IMR-90 (cell line): ENCODE measurements around the gene MAPRE2. TPM values are rescaled to one million over a fixed set of nuclear protein-coding genes. Genes with fewer than 3 reads are reported as not detected.

Source experiments
- ATAC-seq: fragments of 200-7000 bp; cut with Tn5 transposase; 2 replicates; pipeline ENCODE4 v1.9.1; 2020; ENCODE audit warnings: low read depth, mild to moderate bottlenecking, moderate library complexity
- BruUV-seq: library from RNA; stranded (reverse); fragments of 400-500 nt; replicated peaks from 2 replicates; lab custom pipeline; 2021; lab: Mats Ljungman, UMichigan
- CTCF ChIA-PET: fragments of 300-600 bp; formaldehyde crosslinking; extraction: SDS; loops from one replicate; lab custom pipeline; 2021; ENCODE audit warnings: antibody characterized with exemption; lab: Yijun Ruan, JAX
- POLR2A ChIA-PET: fragments of 300-600 bp; sonication (Branson Sonifier 250); formaldehyde crosslinking; loops from one replicate; lab custom pipeline; 2022; ENCODE audit warnings: antibody characterized with exemption; ENCODE audit not compliant: unreplicated experiment; lab: Charles Lee
- DNase-seq: peaks from one replicate; pipeline ENCODE4 v3.0.0; 2013
- H2AFZ ChIP-seq: replicated peaks from 2 replicates; pipeline ENCODE3; 2013; ENCODE audit warnings: low read length, mild to moderate bottlenecking; ENCODE audit not compliant: poor library complexity
- H2AK5ac ChIP-seq: 2 replicates; pipeline ENCODE4 v1.6.1; 2013; ENCODE audit warnings: low read depth, low read length, inconsistent platforms
- H2AK9ac ChIP-seq: replicated peaks from 2 replicates; pipeline ENCODE3; 2013; ENCODE audit warnings: mild to moderate bottlenecking, low read depth, low read length, moderate library complexity; ENCODE audit not compliant: poor library complexity
- H2BK120ac ChIP-seq: 2 replicates; pipeline ENCODE4 v1.6.1; 2013; ENCODE audit warnings: low read depth, low read length, inconsistent platforms
- H2BK15ac ChIP-seq: 3 replicates; pipeline ENCODE4 v1.6.1; 2013; ENCODE audit warnings: low read depth, low read length, inconsistent platforms
- H2BK20ac ChIP-seq: 2 replicates; pipeline ENCODE4 v1.6.1; 2013; ENCODE audit warnings: low read depth, mild to moderate bottlenecking, inconsistent platforms, low read length, moderate library complexity
- H2BK5ac ChIP-seq: 2 replicates; pipeline ENCODE4 v1.6.1; 2013; ENCODE audit warnings: mild to moderate bottlenecking, low read depth, low read length, inconsistent platforms; ENCODE audit not compliant: poor library complexity, severe bottlenecking
- H3K14ac ChIP-seq: replicated peaks from 2 replicates; pipeline ENCODE4 v1.6.1; 2013; ENCODE audit warnings: low read depth, low read length, inconsistent platforms
- H3K18ac ChIP-seq: 2 replicates; pipeline ENCODE4 v1.6.1; 2013; ENCODE audit warnings: low read depth, low read length, control low read depth
- H3K23ac ChIP-seq: 2 replicates; pipeline ENCODE4 v1.6.1; 2013; ENCODE audit warnings: low read depth, low read length, inconsistent platforms
- H3K27ac ChIP-seq: 2 replicates; pipeline ENCODE4 v1.5.1; 2013; ENCODE audit warnings: mild to moderate bottlenecking, control low read depth, low read length; ENCODE audit not compliant: insufficient read depth
- H3K27me3 ChIP-seq: 2 replicates; pipeline ENCODE4 v1.6.1; 2013; ENCODE audit warnings: low read length; ENCODE audit not compliant: control insufficient read depth, insufficient read depth
- H3K36me3 ChIP-seq: 2 replicates; pipeline ENCODE4 v1.6.1; 2013; ENCODE audit warnings: low read length, mixed read lengths; ENCODE audit not compliant: control insufficient read depth, insufficient read depth
- H3K4ac ChIP-seq: 2 replicates; pipeline ENCODE4 v1.6.1; 2013; ENCODE audit warnings: low read depth, low read length, inconsistent platforms
- H3K4me1 ChIP-seq: 2 replicates; pipeline ENCODE4 v1.6.1; 2013; ENCODE audit warnings: low read length, mixed read lengths; ENCODE audit not compliant: control insufficient read depth, insufficient read depth
- H3K4me2 ChIP-seq: 2 replicates; pipeline ENCODE4 v1.6.1; 2013; ENCODE audit warnings: low read depth, mild to moderate bottlenecking, control low read depth, low read length, moderate library complexity
- H3K4me3 ChIP-seq: 2 replicates; pipeline ENCODE4 v1.5.1; 2013; ENCODE audit warnings: low read depth, mild to moderate bottlenecking, control low read depth, low read length, moderate library complexity; ENCODE audit not compliant: insufficient read depth
- H3K56ac ChIP-seq: 2 replicates; pipeline ENCODE4 v1.6.1; 2013; ENCODE audit warnings: low read length, inconsistent platforms; ENCODE audit not compliant: insufficient read depth; ENCODE audit errors: extremely low read depth
- H3K79me1 ChIP-seq, 2 experiments: 2 replicates each; pipeline ENCODE4 v1.6.1; 2013; ENCODE audit warnings: low read length in 2 of 2, inconsistent platforms in 1 of 2, low read depth in 1 of 2
- H3K9ac ChIP-seq: 2 replicates; pipeline ENCODE4 v1.6.1; 2013; ENCODE audit warnings: low read depth, low read length, control low read depth
- H3K9me1 ChIP-seq: 2 replicates; pipeline ENCODE4 v1.6.1; 2013; ENCODE audit warnings: low read length, inconsistent platforms; ENCODE audit not compliant: insufficient read depth
- H3K9me3 ChIP-seq: 2 replicates; pipeline ENCODE4 v1.6.1; 2013; ENCODE audit warnings: low read length; ENCODE audit not compliant: control insufficient read depth, insufficient read depth
- H4K20me1 ChIP-seq: 2 replicates; pipeline ENCODE4 v1.6.1; 2013; ENCODE audit warnings: low read length, inconsistent platforms; ENCODE audit not compliant: insufficient read depth
- H4K5ac ChIP-seq: 2 replicates; pipeline ENCODE4 v1.6.1; 2013; ENCODE audit warnings: mild to moderate bottlenecking, low read depth, low read length, control low read depth
- H4K8ac ChIP-seq, 2 experiments: 2 replicates each; pipeline ENCODE4 v1.6.1; 2013; ENCODE audit warnings: low read depth in 2 of 2, low read length in 2 of 2, control low read depth in 1 of 2, inconsistent platforms in 1 of 2
- H4K91ac ChIP-seq: 2 replicates; pipeline ENCODE4 v1.6.1; 2013; ENCODE audit warnings: low read depth, low read length, inconsistent platforms; ENCODE audit not compliant: insufficient read depth
- CEBPB ChIP-seq: IDR thresholded peaks from 2 replicates; pipeline ENCODE4 v1.6.1; 2012; ENCODE audit warnings: low read depth, low read length, improper control_type of control experiment
- MAZ ChIP-seq: IDR thresholded peaks from 2 replicates; pipeline ENCODE4 v1.6.1; 2012; ENCODE audit warnings: low read depth, mild to moderate bottlenecking, low read length, improper control_type of control experiment, moderate library complexity, borderline replicate concordance
- USF2 ChIP-seq: fragments of 150-350 bp; IDR thresholded peaks from 2 replicates; pipeline ENCODE4 v1.6.1; 2017; ENCODE audit warnings: mild to moderate bottlenecking, antibody characterized with exemption, low read length, low read depth
- WGBS, 2 experiments: methylation state at CpG; one replicate each; pipeline versions ENCODE4 v1.1.5 to v1.1.7; 2013; ENCODE audit warnings: missing lambda C conversion rate in 2 of 2; ENCODE audit not compliant: insufficient read length in 1 of 2; ENCODE audit errors: extremely low coverage in 2 of 2; 5-methylcytosine and 5-hydroxymethylcytosine counted together
- dilution Hi-C: fragments of 300-500 bp; cut with HindIII; formaldehyde crosslinking; loops from one replicate; pipeline ENCODE4 v1.14.3; 2018; ENCODE audit warnings: low sequenced_read_pairs; ENCODE audit not compliant: unreplicated experiment
- in situ Hi-C: fragments of 300-500 bp; cut with MboI; formaldehyde crosslinking; loops from 3 replicates; pipeline ENCODE4 v1.14.3; 2019; ENCODE audit warnings: low sequenced_read_pairs, inconsistent platforms, mixed read lengths
- intact Hi-C: fragments of 100-400 bp; cut with micrococcal nuclease; formaldehyde crosslinking; loops from 2 replicates; pipeline ENCODE4 v1.10.0; 2022
- polyA plus RNA-seq, 3 experiments: library from polyadenylated mRNA; depleted of rRNA; stranded (reverse); fragments of >200 nt; gene quantifications; 2 replicates each; pipeline ENCODE4 v1.2.3, GENCODE V29; 2012; ENCODE audit warnings: low replicate concordance in 1 of 3
- total RNA-seq: library from RNA; depleted of rRNA; stranded (reverse); fragments of >200 nt; gene quantifications from 2 replicates; pipeline ENCODE4 v1.2.3, GENCODE V29; 2012

Gene MAPRE2
- total and polyA plus RNA-seq, 2 of the 4 experiments (the other 2 are of a cell fraction) = 19.6 to 23.8 TPM

GRCh38 chr18:35106845-35107148 is 65.6 kb downstream of the MAPRE2 start:
- no peaks in the 10 kb centered on the region for H3K27me3 ChIP-seq
- no peak overlapping the region for H2AK9ac ChIP-seq
- no peaks in the 10 kb centered on the region for H3K9me1 ChIP-seq
- H2BK20ac ChIP-seq = no peak overlapping the region
- no peaks in the 10 kb centered on the region for H3K4me1 ChIP-seq
- H3K9me3 ChIP-seq = no peaks in the 10 kb centered on the region
- H4K5ac ChIP-seq = no peak overlapping the region
- no peak overlapping the region for H3K4me3 ChIP-seq
- dilution Hi-C loops (no loop called here), in situ Hi-C loops (no loop called here), intact Hi-C loops (no loop called here)
- BruUV-seq = no TSS peak
- no peak overlapping the region for H3K56ac ChIP-seq
- no peak overlapping the region for H4K91ac ChIP-seq
- no peak overlapping the region for H4K8ac ChIP-seq
- H3K23ac ChIP-seq = no peak overlapping the region
- H3K4me2 ChIP-seq = no peak overlapping the region
- H4K20me1 ChIP-seq = no peaks in the 10 kb centered on the region
- no CpG with 5 or more reads among the region's 2 CpGs for WGBS, 2 experiments
- no peaks in the 10 kb centered on the region for H3K36me3 ChIP-seq
- H3K4ac ChIP-seq = no peak overlapping the region
- ATAC-seq (no peak), DNase-seq (no peak)
- H3K9ac ChIP-seq = no peak overlapping the region
- no peaks in the 10 kb centered on the region; a peak in 1 of 4 replicates for H3K79me1 ChIP-seq
- POLR2A ChIA-PET = interaction anchor here (0.5 kb wide), 1 partner anchor 22 kb away, joined by 3 read pairs; no protein-coding TSS in a partner anchor
- no peak overlapping the region for H2AFZ ChIP-seq
- no peak overlapping the region for H2AK5ac ChIP-seq
- no peak overlapping the region for H3K18ac ChIP-seq
- H3K14ac ChIP-seq = no peak overlapping the region
- no peak overlapping the region for H3K27ac ChIP-seq
- H2BK15ac ChIP-seq = no peak overlapping the region
- H2BK5ac ChIP-seq = no peak overlapping the region
- no peak for TF ChIP-seq MAZ
- TF ChIP-seq CEBPB = no peak
- no peak for TF ChIP-seq USF2
- H2BK120ac ChIP-seq = no peak overlapping the region
- CTCF ChIA-PET = interaction anchor here (0.6 kb wide), 1 partner anchor 35 kb away, joined by 3 read pairs; no protein-coding TSS in a partner anchor
